NB4 (cell line): ENCODE data around the gene GTF2A1L.

Source experiments
- CTCF ChIP-seq: IDR thresholded peaks from one replicate; pipeline ENCODE4 v1.5.1; 2012; ENCODE audit warnings: low read depth, low read length
- MAX ChIP-seq: IDR thresholded peaks from 2 replicates; pipeline ENCODE4 v1.6.1; 2011; ENCODE audit warnings: low read depth, low read length
- POLR2A ChIP-seq: IDR thresholded peaks from 2 replicates; pipeline ENCODE4 v1.6.1; 2011; ENCODE audit warnings: mild to moderate bottlenecking; ENCODE audit not compliant: insufficient read length; ENCODE audit errors: extremely low read depth

- TF ChIP-seq MAX (no peak), CTCF (no peak), POLR2A (no peak)
These were observed 33.1 kb upstream of the GTF2A1L start for GRCh38 chr2:48584551-48584950.
